ENCODE results near the gene PLPPR3.
"Not testable (repeated sequence)": the region's sequence is repeated elsewhere in the genome, so short reads cannot be mapped to it uniquely, and the experiment has no call there.

PLPPR3 gene

DNA sequence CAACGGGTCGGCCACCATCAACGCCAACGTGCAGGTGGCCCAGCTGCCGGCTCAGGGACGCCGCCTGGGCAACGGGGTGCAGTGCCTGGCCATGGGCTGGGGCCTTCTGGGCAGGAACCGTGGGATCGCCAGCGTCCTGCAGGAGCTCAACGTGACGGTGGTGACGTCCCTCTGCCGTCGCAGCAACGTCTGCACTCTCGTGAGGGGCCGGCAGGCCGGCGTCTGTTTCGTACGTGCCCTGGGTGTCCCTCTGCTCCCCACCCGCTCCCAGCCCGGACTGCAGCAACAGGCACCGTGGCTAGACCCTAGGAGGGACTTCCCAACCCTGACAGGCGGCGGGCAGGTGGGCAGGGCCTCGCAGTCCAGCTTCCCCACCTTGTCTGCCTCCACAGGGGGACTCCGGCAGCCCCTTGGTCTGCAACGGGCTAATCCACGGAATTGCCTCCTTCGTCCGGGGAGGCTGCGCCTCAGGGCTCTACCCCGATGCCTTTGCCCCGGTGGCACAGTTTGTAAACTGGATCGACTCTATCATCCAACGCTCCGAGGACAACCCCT, 33.9 kb upstream of the PLPPR3 start:
- DNase-seq (ENCODE audit: low read depth, low spot score) = no peak
- no peak overlapping the region for H3K4me3 ChIP-seq (ENCODE audit: low read length)

DNA sequence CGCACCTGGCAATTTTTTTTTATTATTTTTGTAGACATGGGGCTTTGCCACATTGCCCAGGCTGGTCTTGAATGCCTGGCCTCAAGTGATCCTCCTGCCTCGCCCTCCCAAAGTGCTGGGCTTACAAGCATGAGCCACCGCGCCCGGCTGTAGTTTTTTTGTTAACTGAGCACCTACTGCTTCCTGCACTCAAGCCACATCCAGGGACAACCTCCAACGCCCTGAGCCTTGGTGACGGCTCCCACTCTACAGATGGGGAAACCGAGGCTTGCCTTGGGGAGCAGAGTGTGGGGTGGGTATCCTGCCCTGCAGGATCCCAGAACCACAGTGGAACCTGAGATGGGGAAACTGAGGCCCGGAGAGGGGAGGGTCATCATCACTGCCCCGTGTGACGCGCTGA, 33.4 kb upstream of the PLPPR3 start:
- DNase-seq (ENCODE audit: low read depth, low spot score) = no peak
- H3K4me3 ChIP-seq (ENCODE audit: low read length) = no peak overlapping the region

DNA sequence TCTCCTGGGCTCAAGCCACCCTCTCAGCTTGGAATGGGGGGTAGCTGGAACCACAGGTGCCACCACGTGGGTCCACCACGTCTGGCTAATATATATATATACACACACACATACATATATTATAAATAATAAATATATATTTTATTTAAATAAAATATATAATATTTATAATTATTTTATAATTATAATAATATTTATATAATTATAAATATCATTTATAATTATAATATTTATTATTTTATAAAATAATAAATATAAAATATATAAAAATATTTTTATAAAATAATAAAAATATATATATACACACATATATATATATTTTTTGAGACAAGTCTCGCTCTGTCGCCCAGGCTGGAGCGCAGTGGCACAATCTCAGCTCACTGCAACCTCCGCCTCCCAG, 32.8 kb upstream of the PLPPR3 start:
- DNase-seq (ENCODE audit: low read depth, low spot score) = no peak
- H3K4me3 ChIP-seq (ENCODE audit: low read length) = no peak overlapping the region

DNA sequence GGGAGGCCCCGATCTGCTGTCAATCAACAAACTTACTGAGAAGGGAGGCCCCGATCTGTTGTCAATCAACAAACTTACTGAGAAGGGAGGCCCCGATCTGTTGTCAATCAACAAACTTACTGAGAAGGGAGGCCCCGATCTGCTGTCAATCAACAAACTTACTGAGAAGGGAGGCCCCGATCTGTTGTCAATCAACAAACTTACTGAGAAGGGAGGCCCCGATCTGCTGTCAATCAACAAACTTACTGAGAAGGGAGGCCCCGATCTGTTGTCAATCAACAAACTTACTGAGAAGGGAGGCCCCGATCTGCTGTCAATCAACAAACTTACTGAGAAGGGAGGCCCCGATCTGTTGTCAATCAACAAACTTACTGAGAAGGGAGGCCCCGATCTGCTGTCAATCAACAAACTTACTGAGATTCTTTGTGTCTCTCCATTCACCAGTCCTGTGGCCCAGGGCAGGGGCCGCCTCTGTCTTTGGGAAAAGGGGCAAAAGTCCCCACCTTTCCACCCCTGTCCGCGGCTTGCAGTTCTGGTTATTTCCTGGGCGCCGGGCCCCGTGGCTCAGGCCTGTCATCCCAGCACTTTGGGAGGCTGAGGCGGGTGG, 32.0 kb upstream of the PLPPR3 start:
- H3K4me3 ChIP-seq (ENCODE audit: low read length); DNase-seq (ENCODE audit: low read depth, low spot score): not testable (repeated sequence)

DNA sequence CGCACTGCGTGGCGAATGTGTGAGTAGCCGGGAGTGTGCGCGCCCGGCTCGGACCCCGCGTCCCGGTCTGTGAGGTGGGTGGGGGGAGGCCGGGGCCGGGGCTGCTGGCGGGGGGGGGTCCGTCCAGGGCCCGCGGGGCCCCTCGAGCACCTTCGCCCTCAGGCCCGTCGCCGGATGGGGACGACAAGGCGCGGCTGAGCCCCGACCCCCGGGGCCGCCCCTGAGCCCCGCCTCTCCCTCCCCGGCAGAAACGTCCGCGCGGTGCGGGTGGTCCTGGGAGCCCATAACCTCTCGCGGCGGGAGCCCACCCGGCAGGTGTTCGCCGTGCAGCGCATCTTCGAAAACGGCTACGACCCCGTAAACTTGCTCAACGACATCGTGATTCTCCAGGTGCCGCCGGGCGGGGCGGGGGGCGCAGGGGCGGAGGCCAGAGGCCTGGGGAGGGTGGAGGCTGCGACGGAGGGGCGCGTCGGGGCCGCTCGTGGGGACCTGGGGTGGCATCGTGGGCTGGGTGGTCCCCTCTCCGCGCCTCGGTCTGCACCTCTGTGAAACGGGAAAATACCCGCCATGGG, 31.3 kb upstream of the PLPPR3 start:
- no peak for DNase-seq (ENCODE audit: low read depth, low spot score)
- no peak overlapping the region for H3K4me3 ChIP-seq (ENCODE audit: low read length)

GRCh38 chr19:852136-853013, 30.6 kb upstream of the PLPPR3 start, which contains the start of gene ELANE:
ELANE (plus strand) TSS chr19:852303; CDS start chr19:852329, 26 bp downstream.
- no peak for DNase-seq (ENCODE audit: low read depth, low spot score)
- H3K4me3 ChIP-seq (ENCODE audit: low read length) = no peak within 1 kb of the TSS

- no peak for DNase-seq (ENCODE audit: low read depth, low spot score)
- H3K4me3 ChIP-seq (ENCODE audit: low read length) = no peak overlapping the region
Observed at GRCh38 chr19:850979-851335, 29.2 kb upstream of the PLPPR3 start.

DNA sequence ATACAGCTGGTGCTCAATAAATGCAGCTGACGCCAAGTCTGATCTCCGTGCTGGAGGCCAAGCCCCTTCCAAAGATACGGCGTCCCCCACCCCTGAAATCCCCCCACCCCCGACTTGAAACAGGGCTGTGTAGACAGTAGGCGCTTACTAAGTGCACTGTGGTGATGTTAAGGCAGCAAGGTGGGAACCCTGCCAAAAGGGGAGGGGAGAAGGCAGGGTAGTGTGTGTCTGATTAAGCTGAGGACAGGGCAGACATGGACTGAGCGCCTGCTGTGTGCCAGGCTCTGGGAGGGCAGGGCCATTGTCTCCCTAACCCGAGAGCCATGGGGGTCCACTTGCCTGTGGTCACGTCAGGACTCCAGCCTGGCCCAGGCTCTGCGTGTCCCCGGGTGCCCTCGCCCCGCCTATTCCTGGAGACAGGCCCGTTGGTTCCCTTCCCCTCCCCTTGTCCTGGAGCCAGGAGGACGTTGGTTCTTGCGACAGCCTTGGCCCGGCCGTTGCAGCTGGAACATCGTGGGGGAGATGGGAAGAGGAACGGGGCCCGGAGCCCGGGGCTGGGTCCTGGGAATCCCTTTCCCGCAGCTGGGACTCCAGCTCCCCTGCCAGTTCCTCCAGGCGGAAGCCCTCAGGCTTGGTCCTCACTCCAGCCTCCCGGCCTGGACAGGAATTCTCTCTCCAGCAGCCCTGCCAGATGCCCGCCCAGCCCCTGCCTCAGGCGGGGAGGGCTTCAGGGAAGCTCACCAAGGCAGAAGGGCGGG, 28.6 kb upstream of the PLPPR3 start:
- DNase-seq (ENCODE audit: low read depth, low spot score) = no peak
- no peak overlapping the region for H3K4me3 ChIP-seq (ENCODE audit: low read length)

DNA sequence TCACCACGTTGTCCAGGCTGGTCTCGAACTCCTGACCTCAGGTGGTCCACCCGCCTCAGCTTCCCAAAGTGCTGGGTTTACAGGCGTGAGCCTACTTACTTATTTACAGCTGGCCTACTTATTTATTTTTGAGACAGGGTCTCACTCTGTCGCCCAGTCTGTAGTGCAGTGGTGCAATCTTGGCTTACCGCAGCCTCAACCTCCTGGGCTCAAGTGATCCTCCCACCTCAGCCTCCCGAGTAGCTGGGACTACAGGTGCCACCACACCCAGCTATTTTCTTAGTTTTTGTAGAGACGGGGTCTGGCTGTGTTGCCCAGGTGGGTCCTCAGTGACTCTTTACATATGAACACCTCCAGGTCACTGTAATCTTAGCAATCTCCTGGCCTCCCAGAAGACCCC, 27.4 kb upstream of the PLPPR3 start:
- not testable (repeated sequence) for DNase-seq (ENCODE audit: low read depth, low spot score); H3K4me3 ChIP-seq (ENCODE audit: low read length)

- no peak for DNase-seq (ENCODE audit: low read depth, low spot score)
- H3K4me3 ChIP-seq (ENCODE audit: low read length) = no peak overlapping the region
Observed at GRCh38 chr19:848386-848921, 26.7 kb upstream of the PLPPR3 start.

DNA sequence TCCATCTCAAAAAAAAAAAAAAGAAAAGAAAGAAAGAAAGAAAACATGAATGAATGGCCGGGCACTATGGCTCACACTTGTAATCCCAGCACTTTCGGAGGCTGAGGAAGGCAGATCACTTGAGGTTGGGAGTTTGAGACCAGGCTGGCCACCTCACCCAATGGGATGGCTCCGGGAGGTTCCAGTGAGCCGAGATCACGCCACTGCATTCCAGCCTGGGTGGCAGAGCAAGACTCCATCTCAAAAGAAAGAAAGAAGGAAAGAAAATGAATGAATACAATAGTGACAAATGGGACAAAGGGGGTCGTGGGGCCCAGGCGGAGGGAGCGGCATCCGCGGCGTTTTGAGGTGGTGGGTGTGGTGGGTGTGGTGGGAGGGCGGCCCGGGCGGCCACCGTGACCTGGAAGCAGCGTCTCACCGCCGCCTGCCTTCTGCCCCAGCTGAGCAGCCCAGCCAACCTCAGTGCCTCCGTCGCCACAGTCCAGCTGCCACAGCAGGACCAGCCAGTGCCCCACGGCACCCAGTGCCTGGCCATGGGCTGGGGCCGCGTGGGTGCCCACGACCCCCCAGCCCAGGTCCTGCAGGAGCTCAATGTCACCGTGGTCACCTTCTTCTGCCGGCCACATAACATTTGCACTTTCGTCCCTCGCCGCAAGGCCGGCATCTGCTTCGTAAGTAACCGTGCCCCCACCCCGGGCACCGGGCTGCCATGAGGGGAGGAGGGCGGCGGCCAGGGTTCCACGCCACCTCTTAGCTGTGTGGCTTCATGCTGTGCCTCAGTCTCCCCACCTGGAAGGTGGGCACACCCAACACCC, 24.2 kb upstream of the PLPPR3 start:
- no peak for DNase-seq (ENCODE audit: low read depth, low spot score)
- no peak overlapping the region for H3K4me3 ChIP-seq (ENCODE audit: low read length)

GRCh38 chr19:844546-844971, 22.8 kb upstream of the PLPPR3 start:
- peak; percentile 21 for DNase-seq (ENCODE audit: low read depth, low spot score)

GRCh38 chr19:843836-844545, 22.2 kb upstream of the PLPPR3 start:
- no peak overlapping the region for H3K4me3 ChIP-seq (ENCODE audit: low read length)
- DNase-seq (ENCODE audit: low read depth, low spot score) = no peak

More at GRCh38 chr19:844546-844971, 22.8 kb upstream of the PLPPR3 start:
- no peak overlapping the region for H3K4me3 ChIP-seq (ENCODE audit: low read length)

DNA sequence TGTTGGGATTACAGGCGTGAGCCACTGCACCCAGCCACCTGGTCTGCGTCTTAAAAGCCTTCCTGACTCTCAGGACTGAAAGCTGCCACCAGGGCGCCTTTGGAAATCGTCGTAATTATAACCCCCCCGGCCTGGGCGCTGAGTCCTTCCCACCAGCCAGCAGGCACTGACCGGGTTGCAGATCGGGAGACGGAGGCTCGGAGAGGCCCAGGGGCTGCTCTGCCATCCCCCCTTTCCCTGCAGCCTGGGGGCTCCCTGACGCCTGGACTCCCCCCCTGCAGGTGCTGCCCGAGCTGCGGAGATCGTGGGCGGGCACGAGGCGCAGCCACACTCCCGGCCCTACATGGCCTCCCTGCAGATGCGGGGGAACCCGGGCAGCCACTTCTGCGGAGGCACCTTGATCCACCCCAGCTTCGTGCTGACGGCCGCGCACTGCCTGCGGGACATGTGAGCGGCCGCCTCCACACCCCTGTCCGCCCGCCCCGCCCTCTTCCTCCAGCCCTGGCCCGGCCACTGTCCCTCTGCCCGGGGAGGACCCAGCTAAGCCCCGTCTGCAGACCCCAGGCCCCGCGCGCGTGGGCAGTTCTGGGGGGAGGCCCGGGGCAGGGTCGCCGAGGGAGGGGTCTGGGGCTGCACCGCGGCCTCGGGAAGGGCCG, 21.6 kb upstream of the PLPPR3 start:
- no peak for DNase-seq (ENCODE audit: low read depth, low spot score)
- no peak overlapping the region for H3K4me3 ChIP-seq (ENCODE audit: low read length)

GRCh38 chr19:842802-843179, 21.0 kb upstream of the PLPPR3 start:
- not testable (repeated sequence) for DNase-seq (ENCODE audit: low read depth, low spot score)

GRCh38 chr19:840519-841206, 18.9 kb upstream of the PLPPR3 start, which contains the start of gene PRTN3:
PRTN3 (plus strand) TSS chr19:840999; CDS start chr19:841009, 10 bp downstream.
- DNase-seq (ENCODE audit: low read depth, low spot score) = no peak
- H3K4me3 ChIP-seq (ENCODE audit: low read length) = no peak within 1 kb of the TSS

More at GRCh38 chr19:842802-843179, 21.0 kb upstream of the PLPPR3 start:
- H3K4me3 ChIP-seq (ENCODE audit: low read length) = not testable (repeated sequence)

Data from Jurkat, Clone E6-1 (cell line).